ENCODE measurements around the gene GATA2.
A peak's percentile ranks its signal among the peaks of the same experiment; 100 is the strongest.

The GATA2 gene

DNA sequence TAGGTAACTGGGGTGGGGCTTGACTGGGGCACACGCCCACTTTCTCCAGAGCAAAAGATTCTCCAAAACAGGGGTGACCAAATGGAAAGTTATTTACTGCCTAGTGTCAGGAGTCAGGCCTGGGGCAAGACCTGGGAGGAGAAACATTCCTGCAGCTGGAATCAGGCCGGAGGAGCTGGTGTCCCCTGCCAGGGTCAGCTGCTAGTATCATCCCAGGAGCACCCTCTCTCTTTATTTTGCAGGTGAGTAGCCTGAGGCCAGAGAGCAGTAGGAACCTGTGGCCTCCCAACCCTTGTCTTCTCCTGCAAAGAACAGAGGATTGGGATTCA is 59.2 kb downstream of the GATA2 start:
- H3K36me3 ChIP-seq (ENCODE audit: control insufficient read depth, low read depth, low read length), result no peaks in the 10 kb centered on the region
- H3K9ac ChIP-seq (ENCODE audit: low read length), result no peak overlapping the region
- no peaks in the 10 kb centered on the region for H3K9me3 ChIP-seq (ENCODE audit: control insufficient read depth, low read depth, low read length)
- H3K4me1 ChIP-seq (ENCODE audit: control insufficient read depth, low read depth, low read length), result peaks cover 17% of the 10 kb centered on the region
- peaks cover 57% of the 10 kb centered on the region for H3K27me3 ChIP-seq (ENCODE audit: control insufficient read depth, insufficient read depth, low read length)
- no peak overlapping the region for H3K27ac ChIP-seq (ENCODE audit: low read length)
- H3K4me3 ChIP-seq (ENCODE audit: low read length), result no peak overlapping the region

- Histone ChIP-seq H3K9ac (ENCODE audit: low read length) (peak overlapping the region; percentile 36), H3K9me3 (ENCODE audit: control insufficient read depth, low read depth, low read length) (no peaks in the 10 kb centered on the region), H3K27me3 (ENCODE audit: control insufficient read depth, insufficient read depth, low read length) (peaks cover 63% of the 10 kb centered on the region), H3K4me3 (ENCODE audit: low read length) (peak overlapping the region; percentile 54), H3K36me3 (ENCODE audit: control insufficient read depth, low read depth, low read length) (no peaks in the 10 kb centered on the region), H3K4me1 (ENCODE audit: control insufficient read depth, low read depth, low read length) (peaks cover 17% of the 10 kb centered on the region), H3K27ac (ENCODE audit: low read length) (no peak overlapping the region)
Measured at GRCh38 chr3:128432971-128433836, 59.8 kb downstream of the GATA2 start.

- peak overlapping the region; percentile 54 for H3K4me3 ChIP-seq (ENCODE audit: low read length)
- H3K9me3 ChIP-seq (ENCODE audit: control insufficient read depth, low read depth, low read length), result no peaks in the 10 kb centered on the region
- H3K9ac ChIP-seq (ENCODE audit: low read length), result peak overlapping the region; percentile 36
- H3K27ac ChIP-seq (ENCODE audit: low read length), result no peak overlapping the region
- peaks cover 17% of the 10 kb centered on the region for H3K4me1 ChIP-seq (ENCODE audit: control insufficient read depth, low read depth, low read length)
- peaks cover 71% of the 10 kb centered on the region for H3K27me3 ChIP-seq (ENCODE audit: control insufficient read depth, insufficient read depth, low read length)
- H3K36me3 ChIP-seq (ENCODE audit: control insufficient read depth, low read depth, low read length), result no peaks in the 10 kb centered on the region
Measured at GRCh38 chr3:128432301-128432970, 60.6 kb downstream of the GATA2 start.

- H3K27me3 ChIP-seq (ENCODE audit: control insufficient read depth, insufficient read depth, low read length), result peaks cover 76% of the 10 kb centered on the region
- peaks cover 21% of the 10 kb centered on the region for H3K4me1 ChIP-seq (ENCODE audit: control insufficient read depth, low read depth, low read length)
- peak overlapping the region; percentile 36 for H3K9ac ChIP-seq (ENCODE audit: low read length)
- H3K4me3 ChIP-seq (ENCODE audit: low read length), result peak overlapping the region; percentile 54
- H3K9me3 ChIP-seq (ENCODE audit: control insufficient read depth, low read depth, low read length), result no peaks in the 10 kb centered on the region
- no peak overlapping the region for H3K27ac ChIP-seq (ENCODE audit: low read length)
- H3K36me3 ChIP-seq (ENCODE audit: control insufficient read depth, low read depth, low read length), result no peaks in the 10 kb centered on the region
Measured at GRCh38 chr3:128431803-128432300, 61.1 kb downstream of the GATA2 start.

DNA sequence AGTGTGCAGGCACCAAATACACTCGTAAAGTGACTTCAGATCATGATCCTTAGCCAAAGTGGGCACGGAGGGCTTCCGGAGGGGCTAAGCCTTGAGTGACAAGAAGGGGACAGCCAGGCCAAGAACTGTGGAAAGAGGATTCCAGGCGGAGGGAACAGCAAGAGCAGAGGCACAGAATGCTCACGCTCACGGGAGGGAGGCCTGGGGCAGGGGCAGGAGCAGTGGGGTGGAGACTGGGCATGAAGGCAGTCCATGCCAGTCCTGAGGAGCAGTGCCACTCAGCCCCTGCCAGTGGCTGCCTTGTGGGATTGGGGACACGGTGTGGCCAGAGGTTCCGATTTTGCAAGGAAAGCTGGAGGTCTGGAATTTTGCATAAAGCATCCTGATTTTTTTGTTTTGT is 62.3 kb downstream of the GATA2 start:
- Histone ChIP-seq H3K36me3 (ENCODE audit: control insufficient read depth, low read depth, low read length) (no peaks in the 10 kb centered on the region), H3K27me3 (ENCODE audit: control insufficient read depth, insufficient read depth, low read length) (peaks cover 84% of the 10 kb centered on the region), H3K27ac (ENCODE audit: low read length) (no peak overlapping the region), H3K9ac (ENCODE audit: low read length) (no peak overlapping the region), H3K9me3 (ENCODE audit: control insufficient read depth, low read depth, low read length) (no peaks in the 10 kb centered on the region), H3K4me1 (ENCODE audit: control insufficient read depth, low read depth, low read length) (peaks cover 23% of the 10 kb centered on the region), H3K4me3 (ENCODE audit: low read length) (no peak overlapping the region)

DNA sequence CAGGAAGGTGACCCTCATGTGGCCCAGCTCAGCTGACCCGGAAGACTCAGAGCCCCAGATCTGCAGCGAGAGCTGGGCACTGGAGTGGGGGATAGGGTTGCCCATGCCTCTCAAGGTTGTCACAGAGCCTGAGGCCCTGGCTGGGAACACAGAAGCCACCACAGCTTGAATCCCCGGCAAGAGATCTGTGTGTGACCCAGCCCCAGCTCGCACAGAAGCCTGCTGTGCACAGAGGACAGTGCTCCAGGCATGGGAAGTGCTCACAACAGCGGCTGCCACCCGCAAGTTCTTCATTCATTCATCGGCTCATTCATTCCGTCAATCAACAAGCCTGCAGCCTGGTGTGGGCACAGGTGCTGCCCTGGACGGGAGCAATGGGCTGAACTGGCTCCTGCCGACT is 62.7 kb downstream of the GATA2 start:
- no peak overlapping the region for H3K9ac ChIP-seq (ENCODE audit: low read length)
- H3K4me3 ChIP-seq (ENCODE audit: low read length), result no peak overlapping the region
- H3K27me3 ChIP-seq (ENCODE audit: control insufficient read depth, insufficient read depth, low read length), result peaks cover 87% of the 10 kb centered on the region
- peaks cover 23% of the 10 kb centered on the region for H3K4me1 ChIP-seq (ENCODE audit: control insufficient read depth, low read depth, low read length)
- no peaks in the 10 kb centered on the region for H3K9me3 ChIP-seq (ENCODE audit: control insufficient read depth, low read depth, low read length)
- no peaks in the 10 kb centered on the region for H3K36me3 ChIP-seq (ENCODE audit: control insufficient read depth, low read depth, low read length)
- H3K27ac ChIP-seq (ENCODE audit: low read length), result no peak overlapping the region

DNA sequence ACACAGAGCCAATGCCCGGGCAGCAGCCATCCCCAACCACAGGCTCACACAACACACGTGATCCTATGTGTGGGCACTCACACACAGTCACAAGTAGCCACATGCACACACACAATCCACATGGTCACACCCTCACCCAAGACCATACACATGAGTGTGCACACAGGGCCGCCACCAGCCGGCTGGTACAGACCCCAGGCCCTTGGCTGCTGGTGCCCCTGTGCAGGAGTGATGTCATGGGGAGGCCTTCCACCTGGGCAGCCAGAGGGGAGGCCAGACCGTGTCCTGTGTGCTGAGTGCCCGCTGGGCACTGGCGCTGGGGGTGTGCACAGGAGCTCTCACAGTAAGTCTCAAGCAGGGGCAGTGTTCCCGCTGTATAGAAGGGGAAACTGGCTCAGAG is 63.2 kb downstream of the GATA2 start:
- Histone ChIP-seq H3K27me3 (ENCODE audit: control insufficient read depth, insufficient read depth, low read length) (peaks cover 92% of the 10 kb centered on the region), H3K27ac (ENCODE audit: low read length) (no peak overlapping the region), H3K9me3 (ENCODE audit: control insufficient read depth, low read depth, low read length) (no peaks in the 10 kb centered on the region), H3K4me1 (ENCODE audit: control insufficient read depth, low read depth, low read length) (peaks cover 23% of the 10 kb centered on the region), H3K36me3 (ENCODE audit: control insufficient read depth, low read depth, low read length) (no peaks in the 10 kb centered on the region), H3K4me3 (ENCODE audit: low read length) (no peak overlapping the region), H3K9ac (ENCODE audit: low read length) (no peak overlapping the region)
